ENCODE measurements around the gene TEP1. TPM values are rescaled to one million over a fixed set of nuclear protein-coding genes. Genes with fewer than 3 reads are reported as not detected.

Gene TEP1
- total and polyA plus RNA-seq, 2 of the 13 experiments (the other 11 are each of a cell fraction or from before 2014, with no cell fraction given) = 11.0 to 12.8 TPM

- TF ChIP-seq TCF12 (IDR thresholded peaks at IDR 0.05) = no peak
- TF ChIP-seq TCF12 (CRISPR knock-in tag; IDR thresholded peaks at IDR 0.05) = no peak
- TF ChIP-seq ZNF234 (CRISPR knock-in tag; conservative IDR thresholded peaks at IDR 0.05) = no peak
- no peak for TF ChIP-seq ZNF776 (CRISPR knock-in tag; IDR thresholded peaks at IDR 0.05)
- no peak for TF ChIP-seq RFX1 (IDR thresholded peaks at IDR 0.05)
- TF ChIP-seq MXD1 (CRISPR knock-in tag; IDR thresholded peaks at IDR 0.05) = peak; percentile 76; the same call in 1 of the 2 replicates
- TF ChIP-seq ZNF430 (CRISPR knock-in tag; IDR thresholded peaks at IDR 0.05) = peak; percentile 72; the same call in 1 of the 2 replicates
- TF ChIP-seq THAP11 (CRISPR knock-in tag; IDR thresholded peaks at IDR 0.05) = peak; percentile 66
- no peak for TF ChIP-seq E2F2 (CRISPR knock-in tag; IDR thresholded peaks at IDR 0.05; ENCODE audit: borderline replicate concordance)
- TF ChIP-seq ZNF292 (CRISPR knock-in tag; IDR thresholded peaks at IDR 0.05; ENCODE audit: borderline replicate concordance, low read depth) = no peak
- TF ChIP-seq, protein P1, sequence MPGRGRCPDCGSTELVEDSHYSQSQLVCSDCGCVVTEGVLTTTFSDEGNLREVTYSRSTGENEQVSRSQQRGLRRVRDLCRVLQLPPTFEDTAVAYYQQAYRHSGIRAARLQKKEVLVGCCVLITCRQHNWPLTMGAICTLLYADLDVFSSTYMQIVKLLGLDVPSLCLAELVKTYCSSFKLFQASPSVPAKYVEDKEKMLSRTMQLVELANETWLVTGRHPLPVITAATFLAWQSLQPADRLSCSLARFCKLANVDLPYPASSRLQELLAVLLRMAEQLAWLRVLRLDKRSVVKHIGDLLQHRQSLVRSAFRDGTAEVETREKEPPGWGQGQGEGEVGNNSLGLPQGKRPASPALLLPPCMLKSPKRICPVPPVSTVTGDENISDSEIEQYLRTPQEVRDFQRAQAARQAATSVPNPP (CRISPR knock-in tag; IDR thresholded peaks at IDR 0.05) = no peak
- TF ChIP-seq RELA (CRISPR knock-in tag; IDR thresholded peaks at IDR 0.05) = no peak
- TF ChIP-seq STAT6 (CRISPR knock-in tag; IDR thresholded peaks at IDR 0.05; ENCODE audit: borderline replicate concordance) = no peak
- TF ChIP-seq ATF4 (CRISPR knock-in tag; IDR thresholded peaks at IDR 0.05) = peak in 1 of 2 experiments; percentile 64; a peak in 2 of 4 replicates
- TF ChIP-seq MAFK (conservative IDR thresholded peaks at IDR 0.05 in 1 of 2, IDR thresholded peaks at IDR 0.05 in 1 of 2; ENCODE audit: low read length in 2 of 2) = no peak
- TF ChIP-seq, protein P2, sequence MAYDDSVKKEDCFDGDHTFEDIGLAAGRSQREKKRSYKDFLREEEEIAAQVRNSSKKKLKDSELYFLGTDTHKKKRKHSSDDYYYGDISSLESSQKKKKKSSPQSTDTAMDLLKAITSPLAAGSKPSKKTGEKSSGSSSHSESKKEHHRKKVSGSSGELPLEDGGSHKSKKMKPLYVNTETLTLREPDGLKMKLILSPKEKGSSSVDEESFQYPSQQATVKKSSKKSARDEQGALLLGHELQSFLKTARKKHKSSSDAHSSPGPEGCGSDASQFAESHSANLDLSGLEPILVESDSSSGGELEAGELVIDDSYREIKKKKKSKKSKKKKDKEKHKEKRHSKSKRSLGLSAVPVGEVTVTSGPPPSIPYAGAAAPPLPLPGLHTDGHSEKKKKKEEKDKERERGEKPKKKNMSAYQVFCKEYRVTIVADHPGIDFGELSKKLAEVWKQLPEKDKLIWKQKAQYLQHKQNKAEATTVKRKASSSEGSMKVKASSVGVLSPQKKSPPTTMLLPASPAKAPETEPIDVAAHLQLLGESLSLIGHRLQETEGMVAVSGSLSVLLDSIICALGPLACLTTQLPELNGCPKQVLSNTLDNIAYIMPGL (CRISPR knock-in tag; IDR thresholded peaks at IDR 0.05; ENCODE audit: borderline replicate concordance in 1 of 2, low read depth in 1 of 2) = peak in 1 of 2 experiments; percentile 77; a peak in 3 of 4 replicates
- TF ChIP-seq, protein P3, sequence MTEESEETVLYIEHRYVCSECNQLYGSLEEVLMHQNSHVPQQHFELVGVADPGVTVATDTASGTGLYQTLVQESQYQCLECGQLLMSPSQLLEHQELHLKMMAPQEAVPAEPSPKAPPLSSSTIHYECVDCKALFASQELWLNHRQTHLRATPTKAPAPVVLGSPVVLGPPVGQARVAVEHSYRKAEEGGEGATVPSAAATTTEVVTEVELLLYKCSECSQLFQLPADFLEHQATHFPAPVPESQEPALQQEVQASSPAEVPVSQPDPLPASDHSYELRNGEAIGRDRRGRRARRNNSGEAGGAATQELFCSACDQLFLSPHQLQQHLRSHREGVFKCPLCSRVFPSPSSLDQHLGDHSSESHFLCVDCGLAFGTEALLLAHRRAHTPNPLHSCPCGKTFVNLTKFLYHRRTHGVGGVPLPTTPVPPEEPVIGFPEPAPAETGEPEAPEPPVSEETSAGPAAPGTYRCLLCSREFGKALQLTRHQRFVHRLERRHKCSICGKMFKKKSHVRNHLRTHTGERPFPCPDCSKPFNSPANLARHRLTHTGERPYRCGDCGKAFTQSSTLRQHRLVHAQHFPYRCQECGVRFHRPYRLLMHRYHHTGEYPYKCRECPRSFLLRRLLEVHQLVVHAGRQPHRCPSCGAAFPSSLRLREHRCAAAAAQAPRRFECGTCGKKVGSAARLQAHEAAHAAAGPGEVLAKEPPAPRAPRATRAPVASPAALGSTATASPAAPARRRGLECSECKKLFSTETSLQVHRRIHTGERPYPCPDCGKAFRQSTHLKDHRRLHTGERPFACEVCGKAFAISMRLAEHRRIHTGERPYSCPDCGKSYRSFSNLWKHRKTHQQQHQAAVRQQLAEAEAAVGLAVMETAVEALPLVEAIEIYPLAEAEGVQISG (CRISPR knock-in tag; IDR thresholded peaks at IDR 0.05) = peak; percentile 64; the same call in 1 of the 2 replicates
Observed at GRCh38 chr14:20332788-20333493, 80.4 kb downstream of the TEP1 start, which contains the start of gene CCNB1IP1 (continued).
